Hypothalamus (tissue), 51 donors: ENCODE measurements around the gene SPECC1.
"Not testable (repeated sequence)": the region's sequence is repeated elsewhere in the genome, so short reads cannot be mapped to it uniquely, and the experiment has no call there.

ENCODE experiments used
- DNase-seq, 51 donors: peaks; one replicate each; lab custom pipeline; 2025; lab: John Stamatoyannopoulos, UW

The SPECC1 gene

DNA sequence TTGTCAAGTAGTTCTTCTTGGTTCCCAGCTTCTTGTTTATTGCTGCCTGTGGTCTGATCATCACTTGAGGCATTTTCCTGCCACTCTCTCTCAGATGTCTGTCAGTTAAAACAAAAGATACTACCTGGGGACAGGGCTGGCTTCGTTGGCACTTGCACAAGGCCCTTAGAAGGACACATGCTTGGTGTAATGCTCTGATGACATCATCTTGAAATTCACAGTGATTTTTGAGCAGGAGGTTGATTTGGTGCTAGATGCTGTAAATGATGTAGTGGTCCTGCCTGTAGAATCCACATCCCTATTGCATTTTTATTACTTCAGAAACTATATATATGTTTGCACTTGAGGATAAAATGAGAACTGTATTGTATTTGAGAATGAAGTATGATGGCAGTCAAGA lies 247.8 kb downstream of the SPECC1 start:
- DNase-seq = no peak

DNA sequence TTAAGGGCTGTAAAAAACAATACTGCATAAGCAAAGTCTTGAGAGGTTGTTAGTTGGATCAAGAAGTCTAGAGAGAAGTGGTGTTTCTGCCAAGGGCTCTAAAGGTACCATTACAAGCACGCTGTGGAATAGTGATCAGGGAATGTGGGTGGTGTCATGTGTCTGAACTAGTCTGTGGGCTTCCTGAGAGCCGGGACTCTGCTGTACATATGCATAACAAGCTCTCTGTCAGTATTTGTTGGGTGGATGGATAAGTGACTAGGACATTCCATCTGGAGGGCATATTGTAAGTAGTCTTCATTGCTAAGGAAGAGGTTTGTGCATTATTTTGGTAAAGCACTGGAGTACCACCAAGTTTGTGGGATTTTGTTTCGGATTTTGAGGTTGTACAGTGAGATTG lies 248.6 kb downstream of the SPECC1 start:
- no peak for DNase-seq

DNA sequence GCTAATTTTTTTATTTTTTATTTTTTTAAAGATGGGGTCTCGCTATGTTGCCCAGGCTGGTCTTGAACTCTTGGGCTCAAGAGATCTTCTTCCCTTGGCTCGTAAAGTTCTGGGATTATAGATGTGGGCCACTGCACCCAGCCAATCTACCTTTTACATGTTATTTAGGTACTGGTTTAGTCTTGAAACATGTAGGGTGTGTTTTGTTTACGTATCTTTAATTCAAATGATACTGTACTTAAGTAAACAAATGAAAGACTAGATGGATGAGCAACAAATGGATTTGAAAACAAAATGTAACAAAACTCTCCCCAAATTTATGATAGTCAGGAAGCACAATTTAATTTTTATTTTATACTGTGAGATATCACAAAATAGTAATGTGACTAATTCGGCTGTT lies 250.5 kb downstream of the SPECC1 start:
- no peak for DNase-seq

DNA sequence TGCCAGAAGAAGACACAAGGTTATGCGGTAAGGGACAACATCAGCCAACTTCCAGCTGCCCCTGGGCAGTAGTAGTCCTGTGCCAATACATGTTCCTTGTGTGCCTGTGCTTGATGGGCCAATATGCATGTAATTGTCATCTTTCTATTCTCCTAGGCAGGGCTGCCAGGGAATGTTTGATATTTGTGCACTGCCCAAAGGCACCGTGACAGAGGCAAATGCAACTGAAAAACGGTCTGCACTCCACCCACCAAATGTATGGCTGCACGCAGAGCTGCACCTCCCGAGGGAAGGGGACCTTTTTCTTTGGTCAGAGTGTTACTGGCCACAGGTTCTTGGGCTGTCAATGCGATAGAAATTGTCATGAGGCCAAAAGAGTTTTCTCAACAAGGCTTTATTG lies 251.1 kb downstream of the SPECC1 start:
- DNase-seq = no peak

GRCh38 chr17:20262226-20263114 lies 253.3 kb downstream of the SPECC1 start:
- no peak for DNase-seq

- not testable (repeated sequence) for DNase-seq
These were observed 253.9 kb downstream of the SPECC1 start for GRCh38 chr17:20263115-20263433.

- no peak for DNase-seq
These were observed 254.4 kb downstream of the SPECC1 start for GRCh38 chr17:20263595-20263994.

DNA sequence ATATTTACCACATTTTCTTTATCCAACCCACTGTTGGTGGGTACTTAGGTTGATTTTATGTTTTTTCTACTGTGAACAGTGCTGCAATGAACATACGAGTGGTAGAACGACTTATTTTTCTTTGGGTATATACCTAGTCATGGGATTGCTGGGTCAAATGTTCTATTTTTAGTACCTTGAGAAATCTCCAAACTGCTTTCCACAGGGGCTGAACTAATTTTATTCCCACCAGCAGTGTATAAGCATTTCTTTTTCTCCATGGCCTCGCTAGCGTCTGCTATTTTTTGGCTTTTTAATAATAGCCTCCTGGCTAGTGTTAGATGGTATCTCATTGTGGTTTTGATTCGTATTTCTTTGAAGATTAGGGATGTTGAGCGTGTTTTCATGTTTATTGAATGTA lies 255.8 kb downstream of the SPECC1 start:
- DNase-seq = no peak

- no peak for DNase-seq
These were observed 257.8 kb downstream of the SPECC1 start for GRCh38 chr17:20266806-20267458.

DNA sequence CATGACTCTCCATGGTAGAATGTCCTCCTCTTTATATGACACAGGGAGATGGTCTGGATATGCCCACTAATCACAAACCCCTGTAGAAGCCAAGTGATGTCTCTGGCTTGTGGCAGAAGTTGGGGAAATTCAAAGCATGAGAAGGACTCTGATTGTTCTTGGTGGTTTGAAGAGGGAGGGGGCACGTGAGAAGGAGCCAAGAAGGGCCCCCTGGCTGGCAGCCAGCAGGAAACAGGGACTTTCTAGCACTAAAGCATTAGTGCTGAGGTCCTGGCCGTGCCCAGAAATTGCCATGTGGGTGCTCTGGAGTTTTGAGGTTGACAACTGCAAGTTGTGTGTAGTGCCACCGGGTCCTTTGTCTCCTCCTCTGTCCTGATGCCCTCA lies 258.3 kb downstream of the SPECC1 start:
- peak in 3 of 51 donors; percentile 19 to 34 (median 26) for DNase-seq

- no peak for DNase-seq
These were observed 261.2 kb downstream of the SPECC1 start for GRCh38 chr17:20270369-20270768.

DNA sequence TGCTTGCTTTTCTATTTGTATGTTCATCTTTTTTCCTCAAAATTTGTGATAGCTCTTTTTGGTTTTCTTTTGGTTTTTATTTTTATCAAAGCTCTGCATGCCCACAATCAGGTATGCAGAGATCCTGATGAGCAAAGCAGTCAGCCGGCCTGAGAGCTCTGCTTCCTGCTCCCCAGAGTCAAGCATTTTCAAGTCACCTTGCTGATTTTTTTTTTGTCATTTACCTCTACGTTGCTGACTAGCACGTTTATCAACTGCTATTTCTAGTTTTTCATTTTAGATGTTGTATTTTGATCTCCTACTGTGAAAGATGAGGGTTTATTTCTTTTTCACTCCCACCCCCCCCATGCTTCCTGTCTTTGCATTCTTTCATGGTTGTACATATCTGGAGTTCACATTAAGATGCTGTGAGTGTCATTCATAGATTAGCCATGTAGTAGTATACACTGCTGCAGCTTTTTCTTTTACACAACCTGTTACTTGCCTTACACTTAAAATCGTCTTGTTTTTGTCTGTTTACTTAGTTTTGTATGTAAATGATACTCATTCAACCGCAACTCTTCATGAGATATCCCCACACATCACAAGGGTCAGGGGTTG lies 262.0 kb downstream of the SPECC1 start:
- DNase-seq = no peak

- no peak for DNase-seq
These were observed 264.8 kb downstream of the SPECC1 start for GRCh38 chr17:20273741-20274500.

GRCh38 chr17:20275653-20276052 lies 266.5 kb downstream of the SPECC1 start:
- no peak for DNase-seq

DNA sequence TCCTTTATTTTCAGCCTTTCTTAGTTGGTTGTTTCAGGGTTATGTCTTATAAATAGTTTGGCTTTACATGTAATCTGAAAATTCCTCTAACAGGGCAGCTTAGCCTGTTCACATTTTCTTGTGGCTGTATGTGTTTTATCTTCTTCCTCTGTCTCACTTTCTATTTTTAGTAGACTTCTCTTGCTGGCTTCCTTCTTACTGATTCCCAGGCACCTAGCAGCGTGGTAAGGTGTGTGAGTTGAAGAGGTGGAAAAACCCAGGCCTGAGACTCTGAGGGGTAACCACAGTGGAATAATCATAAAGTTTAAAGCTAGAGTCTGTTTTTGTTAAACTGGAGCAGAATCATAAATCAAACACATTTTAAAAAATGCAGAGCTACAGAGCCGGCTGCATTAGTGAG lies 267.3 kb downstream of the SPECC1 start:
- no peak for DNase-seq

DNA sequence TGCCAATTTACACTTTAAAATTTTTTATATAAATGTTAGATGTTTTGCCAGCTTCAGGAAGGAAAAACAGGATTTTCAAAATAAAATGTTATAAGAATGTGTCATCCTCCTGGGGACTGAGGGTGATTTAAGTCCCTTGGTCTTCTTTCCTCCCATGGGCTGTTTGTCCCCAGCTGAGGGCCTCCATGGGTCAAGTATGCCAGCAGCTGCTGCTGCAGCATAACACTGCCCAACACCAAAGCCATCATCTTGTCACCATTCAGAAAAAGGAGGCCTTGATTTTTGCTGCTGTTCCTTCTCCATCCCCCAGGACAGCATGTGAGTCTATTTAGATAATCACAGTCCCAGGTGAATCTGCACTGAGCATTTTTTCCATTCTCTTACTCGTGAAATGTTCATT lies 269.6 kb downstream of the SPECC1 start:
- no peak for DNase-seq

GRCh38 chr17:20279631-20280030 lies 270.5 kb downstream of the SPECC1 start:
- no peak for DNase-seq

- DNase-seq = no peak
These were observed 270.9 kb downstream of the SPECC1 start for GRCh38 chr17:20280051-20280450.

- no peak for DNase-seq
These were observed 271.7 kb downstream of the SPECC1 start for GRCh38 chr17:20280851-20281250.

GRCh38 chr17:20281860-20282259 lies 272.7 kb downstream of the SPECC1 start:
- DNase-seq = peak in 35 of 51 donors; percentile 11 to 77 (median 54)
